SU-DHL-6 (cell line): ENCODE results near the gene PDZD2.

ENCODE experiments used
- CTCF ChIP-seq: fragments of 200-600 bp; sonication (generic); IDR thresholded peaks from one replicate; pipeline ENCODE4 v1.5.1; 2017; ENCODE audit warnings: antibody characterized with exemption, mild to moderate bottlenecking, low read length, moderate library complexity; ENCODE audit not compliant: insufficient read depth, poor library complexity, severe bottlenecking
- EZH2phosphoT487 ChIP-seq: fragments of 200-600 bp; sonication (generic), shearing (Covaris generic); conservative IDR thresholded peaks from 2 replicates; pipeline ENCODE4 v1.6.1; 2018; ENCODE audit warnings: mild to moderate bottlenecking, antibody characterized with exemption, low read length, moderate library complexity, mixed read lengths

- no peak for TF ChIP-seq CTCF
- no peak for TF ChIP-seq EZH2phosphoT487
Observed at GRCh38 chr5:32083981-32084430, 445.1 kb downstream of the PDZD2 start.
